HG03095 (cell line): ENCODE data around the gene PNLIPRP2.

Experiments used
- ATAC-seq: cut with Tn5 transposase; IDR thresholded peaks from one replicate; pipeline ENCODE4 v1.9.1; 2021; ENCODE audit warnings: moderate library complexity; ENCODE audit not compliant: unreplicated experiment

PNLIPRP2 gene

DNA sequence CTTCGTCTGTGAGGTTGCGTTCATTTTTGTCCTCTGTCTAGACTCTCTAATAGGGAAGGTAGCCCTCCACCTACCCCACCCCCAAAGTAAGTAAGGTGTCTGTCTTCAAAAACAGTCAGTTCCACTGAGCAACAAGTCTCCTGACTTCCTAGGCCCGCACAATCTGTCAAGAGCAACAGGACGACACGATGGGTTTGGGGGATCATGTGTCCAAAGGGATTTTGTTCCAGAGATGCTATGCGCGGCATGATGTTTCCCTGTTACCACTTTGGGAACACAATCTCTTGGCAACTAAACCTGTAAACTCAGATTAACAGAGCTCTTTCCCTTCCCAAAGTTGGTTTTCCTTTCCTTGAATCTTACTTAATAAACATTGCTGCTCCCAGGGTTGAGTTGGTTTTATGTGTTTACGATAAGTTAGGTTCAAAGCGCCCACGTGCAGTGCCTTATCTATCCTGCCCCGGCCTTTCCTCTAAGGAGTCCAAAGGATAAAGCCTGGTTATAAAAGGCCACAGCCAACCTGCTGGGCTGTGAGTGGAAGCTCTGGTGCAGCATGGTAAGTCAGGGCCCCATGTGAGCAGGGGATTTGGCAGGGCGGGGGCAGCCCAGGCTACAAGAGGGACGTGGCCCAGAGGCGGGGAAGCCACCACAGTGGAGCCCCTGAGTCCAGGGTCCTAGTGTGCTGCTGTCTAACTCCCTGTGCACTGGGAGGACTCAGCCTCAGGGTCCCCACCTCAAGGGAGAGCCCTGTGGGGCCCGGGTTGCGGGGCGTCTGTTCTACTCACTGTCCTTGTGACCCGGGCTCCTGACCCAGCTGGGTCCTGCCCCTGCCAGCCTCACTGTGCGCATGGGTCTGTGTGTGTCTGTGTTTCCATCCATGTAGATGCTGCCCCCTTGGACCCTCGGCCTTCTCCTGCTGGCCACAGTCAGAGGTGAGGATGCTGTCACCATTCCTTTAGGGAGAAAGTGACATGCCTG is at the start of gene PNLIPRP2:
PNLIPRP2 (plus strand) TSS at position 531 of the 978 bp plus-strand sequence.
- ATAC-seq, result no peak

DNA sequence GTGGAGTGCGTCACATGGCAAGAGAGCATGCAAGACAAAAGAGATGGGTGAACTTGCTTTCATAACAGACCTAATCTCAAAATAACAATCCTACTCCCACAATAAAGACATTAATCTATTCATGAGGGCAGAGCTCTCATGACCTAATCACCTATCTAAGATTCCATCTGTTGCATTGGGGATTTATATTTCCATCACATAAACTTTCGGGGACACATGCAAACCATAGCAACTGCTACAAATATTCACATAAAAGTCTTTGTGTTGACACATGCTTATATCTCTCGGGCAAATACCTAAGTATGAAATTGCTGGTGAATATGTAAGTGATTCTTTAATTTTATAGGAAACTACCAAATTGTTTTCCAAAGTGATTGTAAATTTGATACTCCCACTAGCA is 46.0 kb upstream of the PNLIPRP2 start:
- ATAC-seq, result no peak

DNA sequence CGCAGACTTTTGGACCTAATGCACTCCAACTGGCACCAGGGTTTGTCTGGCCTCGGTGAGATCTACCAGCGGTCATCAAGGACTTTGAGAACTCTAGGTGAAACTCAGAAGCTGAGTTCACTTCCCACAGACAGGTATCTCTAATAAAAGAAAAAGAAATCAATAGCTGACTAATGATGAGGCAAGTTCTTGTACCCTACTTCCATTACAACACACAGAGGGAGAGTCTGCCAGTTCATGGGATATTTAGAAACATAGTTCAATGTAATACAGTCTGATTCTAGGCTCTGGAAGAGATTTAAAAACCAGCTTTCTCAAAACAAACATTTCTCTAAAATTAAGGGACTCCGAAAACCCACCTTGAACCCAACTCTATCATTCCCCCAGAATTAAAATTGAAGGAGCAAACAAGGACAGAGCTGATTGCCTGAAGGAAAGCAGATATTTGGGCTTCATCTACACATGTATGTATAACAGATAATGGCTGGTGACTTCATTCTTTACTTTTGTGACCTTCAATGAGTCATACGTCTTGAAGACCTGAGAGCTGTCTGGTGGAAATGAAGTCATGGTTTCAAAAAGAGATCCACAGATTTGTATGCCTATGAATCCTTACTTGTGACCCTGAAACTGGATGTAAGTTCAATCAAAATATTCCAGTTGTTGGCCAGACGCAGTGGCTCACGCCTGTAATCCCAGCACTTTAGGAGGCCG is 32.7 kb upstream of the PNLIPRP2 start:
- no peak for ATAC-seq

DNA sequence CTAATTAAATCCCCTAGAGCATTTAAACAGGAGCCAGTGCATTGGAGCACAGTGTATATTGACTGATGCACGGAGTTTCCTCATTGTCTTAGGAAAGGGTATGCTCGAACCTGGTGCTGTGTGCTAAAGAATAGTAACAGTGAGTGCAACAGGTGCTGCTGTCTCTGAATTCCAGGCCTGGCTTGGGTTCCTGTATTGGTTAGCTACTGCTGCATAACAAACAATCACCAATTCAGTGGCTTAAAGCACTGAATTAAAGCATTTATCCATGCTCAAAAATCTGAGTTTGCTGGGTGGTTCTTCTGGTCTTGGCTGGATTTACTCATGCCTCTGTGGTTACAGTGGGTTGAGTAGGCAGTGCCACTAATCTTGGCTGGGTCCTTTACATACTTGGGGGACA is 31.8 kb upstream of the PNLIPRP2 start:
- ATAC-seq, result no peak

DNA sequence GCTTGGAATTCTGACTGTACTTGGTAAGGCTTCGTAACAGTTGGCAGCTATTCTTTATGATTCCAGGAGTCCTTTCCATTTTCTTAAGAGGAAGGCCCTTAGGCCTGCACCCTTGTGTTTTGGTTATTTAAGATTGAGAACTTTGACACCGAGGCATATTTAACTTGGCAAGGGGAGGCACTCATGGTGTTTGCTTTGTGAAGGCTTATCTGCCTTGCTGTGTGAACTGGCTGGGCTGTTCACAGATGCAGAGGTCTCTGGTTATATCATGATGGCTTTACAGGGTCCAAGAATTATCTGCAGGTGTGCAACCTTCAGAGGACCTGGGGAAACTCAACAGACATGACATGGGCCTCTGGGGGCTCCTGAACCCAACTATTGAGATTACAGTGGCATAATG is 30.8 kb upstream of the PNLIPRP2 start:
- ATAC-seq, result no peak

DNA sequence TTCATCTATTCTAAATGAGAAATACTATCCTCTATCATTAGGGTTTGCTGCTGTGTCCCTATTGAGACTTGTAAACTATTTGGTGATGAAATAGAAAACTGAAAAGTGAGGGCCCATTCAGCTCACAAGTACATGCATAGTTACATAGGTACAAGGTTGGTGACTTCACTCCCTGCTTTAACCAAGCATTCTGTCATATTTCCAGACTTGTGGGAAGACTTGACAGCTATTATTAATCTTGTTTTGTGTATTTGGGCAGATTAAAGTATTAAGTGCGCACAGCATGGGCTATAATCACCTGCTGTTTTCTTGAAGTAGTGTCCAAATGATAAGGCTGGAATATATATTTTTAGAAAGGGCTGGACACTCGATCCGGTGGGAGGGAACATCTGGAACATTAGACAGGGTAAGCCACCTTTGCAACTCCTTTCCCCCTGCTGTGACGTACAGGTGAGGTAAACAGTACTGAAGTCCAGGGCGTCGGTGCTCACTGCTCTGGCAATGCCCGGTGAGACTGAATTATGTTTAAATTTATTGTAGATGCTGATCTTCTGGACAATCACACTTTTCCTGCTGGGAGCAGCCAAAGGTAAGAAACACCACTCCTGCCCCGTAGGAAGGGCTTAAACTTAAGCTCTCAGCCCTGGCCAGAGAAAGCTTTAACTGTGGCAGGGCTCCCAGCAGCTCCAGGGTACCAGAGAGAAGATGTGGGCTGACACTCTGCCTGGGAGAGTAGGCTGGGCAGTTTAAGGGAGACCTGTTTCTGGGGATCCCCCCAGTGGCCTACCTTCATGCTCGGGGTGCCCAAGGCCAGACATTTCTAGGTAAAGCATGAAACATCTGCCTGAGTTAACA is 29.9 kb upstream of the PNLIPRP2 start, which contains the start of gene PNLIPRP1:
PNLIPRP1 (plus strand) TSS at position 370 of the 855 bp plus-strand sequence; CDS start at position 541, 171 bp downstream.
- no peak for ATAC-seq

DNA sequence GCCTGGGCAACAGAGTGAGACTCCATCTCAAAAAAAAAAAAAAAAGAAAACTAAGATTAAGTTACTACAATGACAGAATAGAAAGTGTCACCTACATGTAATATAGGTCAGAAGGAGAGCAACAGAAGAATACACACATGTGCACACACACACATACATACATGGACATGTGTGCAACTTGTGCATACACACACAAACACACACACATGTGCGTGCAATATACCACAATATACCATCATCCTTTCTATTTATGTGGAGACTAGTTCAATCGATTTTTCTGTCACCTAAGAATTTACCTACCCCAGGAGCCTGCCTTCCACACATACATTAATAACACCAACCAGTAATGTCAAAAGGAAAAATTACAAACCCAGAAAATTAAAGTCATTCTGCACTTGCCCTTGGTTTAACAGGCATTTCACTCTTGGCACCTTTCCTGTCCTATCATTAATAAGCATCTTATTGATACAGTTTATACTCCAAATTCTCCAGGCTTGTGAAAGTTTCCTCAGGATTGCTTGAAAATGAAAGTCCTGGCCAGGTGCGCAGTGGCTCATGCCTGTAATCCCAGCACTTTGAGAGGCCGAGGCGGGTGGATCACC is 27.5 kb upstream of the PNLIPRP2 start:
- no peak for ATAC-seq

DNA sequence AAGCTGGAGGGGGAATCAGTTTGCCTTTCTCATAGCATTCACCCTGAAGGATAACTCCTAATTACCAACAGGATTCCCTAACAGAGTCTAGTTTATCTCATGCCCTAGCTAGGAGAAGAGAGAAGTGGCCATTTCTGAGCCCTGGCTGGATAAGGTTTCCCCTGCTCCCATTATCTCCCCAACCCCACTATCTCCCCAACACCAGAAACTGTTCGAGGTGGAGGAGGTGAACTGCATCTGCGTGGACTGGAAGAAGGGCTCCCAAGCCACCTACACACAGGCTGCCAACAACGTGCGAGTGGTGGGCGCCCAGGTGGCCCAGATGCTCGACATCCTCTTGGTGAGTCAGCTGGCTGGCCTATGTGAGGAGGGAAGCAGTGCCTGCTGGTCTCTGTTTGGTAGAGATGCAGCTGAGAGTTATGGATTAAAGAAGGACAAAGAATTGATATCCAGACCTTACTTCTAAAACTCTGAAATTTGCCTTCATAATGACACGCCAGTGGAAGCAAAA is 26.2 kb upstream of the PNLIPRP2 start:
- ATAC-seq, result no peak

DNA sequence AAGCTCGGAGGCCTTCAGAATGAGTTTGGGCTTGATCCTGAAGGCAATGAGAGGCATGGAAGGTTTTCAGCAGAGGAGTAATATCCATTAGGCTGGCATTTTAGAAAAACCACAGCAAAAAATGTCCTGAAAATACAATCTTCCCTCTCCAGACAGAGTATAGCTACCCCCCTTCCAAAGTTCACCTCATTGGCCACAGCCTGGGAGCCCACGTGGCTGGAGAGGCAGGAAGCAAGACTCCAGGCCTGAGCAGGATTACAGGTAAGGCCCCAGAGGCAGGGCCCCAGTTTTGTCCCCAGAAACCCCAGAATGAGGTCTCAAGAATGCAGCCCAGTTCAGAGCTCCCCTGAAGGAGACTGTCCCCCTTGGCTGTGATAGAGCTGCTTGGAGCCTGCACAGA is 24.7 kb upstream of the PNLIPRP2 start:
- no peak for ATAC-seq

DNA sequence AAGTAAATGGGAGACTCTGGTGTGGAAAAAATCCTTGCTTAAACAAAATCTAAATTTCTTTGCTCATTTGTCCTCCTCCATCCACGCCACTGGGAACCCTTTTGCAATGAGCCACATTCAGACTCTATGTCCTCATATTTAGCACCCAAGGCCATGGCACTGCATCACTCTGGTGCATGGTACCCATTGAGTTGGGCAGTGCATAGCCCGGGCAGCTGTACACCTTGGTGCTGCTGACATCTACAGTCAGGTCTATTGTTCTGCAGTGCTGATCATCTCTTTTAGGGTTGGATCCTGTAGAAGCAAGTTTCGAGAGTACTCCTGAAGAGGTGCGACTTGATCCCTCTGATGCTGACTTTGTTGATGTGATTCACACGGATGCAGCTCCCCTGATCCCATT is 23.2 kb upstream of the PNLIPRP2 start:
- ATAC-seq, result no peak

DNA sequence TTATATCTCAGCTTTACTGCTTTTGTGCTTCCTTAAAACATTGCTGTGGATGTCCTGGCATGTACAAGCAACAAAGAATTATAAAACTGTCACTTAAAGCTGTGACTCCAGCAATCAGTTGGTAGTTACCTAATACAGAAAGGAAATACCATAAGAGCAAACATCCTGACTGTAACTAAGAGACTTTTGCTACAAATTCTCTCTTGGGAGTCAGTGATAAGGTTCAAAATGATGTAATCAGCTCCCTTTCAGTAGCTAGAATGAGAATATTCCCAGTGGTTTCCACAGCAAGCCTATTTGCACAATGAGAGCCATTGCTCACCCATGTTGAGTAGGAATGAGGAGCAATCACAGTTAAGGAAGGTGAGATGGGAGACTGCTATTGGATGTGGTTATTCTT is 22.4 kb upstream of the PNLIPRP2 start:
- ATAC-seq, result no peak

DNA sequence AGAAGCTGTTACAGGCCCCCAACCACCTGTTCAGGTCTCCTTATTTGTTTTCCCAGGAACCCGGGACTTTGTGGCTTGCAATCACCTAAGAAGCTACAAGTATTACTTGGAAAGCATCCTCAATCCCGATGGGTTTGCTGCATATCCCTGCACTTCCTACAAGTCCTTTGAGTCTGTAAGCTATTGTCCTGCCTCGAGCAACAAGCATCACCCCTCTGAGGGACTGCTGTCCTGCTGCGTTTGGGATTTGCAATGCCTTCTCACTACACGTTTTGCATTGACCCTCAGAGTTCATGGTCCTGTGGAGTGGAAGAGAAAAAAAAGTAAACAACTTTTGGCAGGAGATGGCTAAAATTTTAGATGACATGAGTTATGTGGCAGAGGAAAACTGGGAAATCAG is 20.8 kb upstream of the PNLIPRP2 start:
- no peak for ATAC-seq

DNA sequence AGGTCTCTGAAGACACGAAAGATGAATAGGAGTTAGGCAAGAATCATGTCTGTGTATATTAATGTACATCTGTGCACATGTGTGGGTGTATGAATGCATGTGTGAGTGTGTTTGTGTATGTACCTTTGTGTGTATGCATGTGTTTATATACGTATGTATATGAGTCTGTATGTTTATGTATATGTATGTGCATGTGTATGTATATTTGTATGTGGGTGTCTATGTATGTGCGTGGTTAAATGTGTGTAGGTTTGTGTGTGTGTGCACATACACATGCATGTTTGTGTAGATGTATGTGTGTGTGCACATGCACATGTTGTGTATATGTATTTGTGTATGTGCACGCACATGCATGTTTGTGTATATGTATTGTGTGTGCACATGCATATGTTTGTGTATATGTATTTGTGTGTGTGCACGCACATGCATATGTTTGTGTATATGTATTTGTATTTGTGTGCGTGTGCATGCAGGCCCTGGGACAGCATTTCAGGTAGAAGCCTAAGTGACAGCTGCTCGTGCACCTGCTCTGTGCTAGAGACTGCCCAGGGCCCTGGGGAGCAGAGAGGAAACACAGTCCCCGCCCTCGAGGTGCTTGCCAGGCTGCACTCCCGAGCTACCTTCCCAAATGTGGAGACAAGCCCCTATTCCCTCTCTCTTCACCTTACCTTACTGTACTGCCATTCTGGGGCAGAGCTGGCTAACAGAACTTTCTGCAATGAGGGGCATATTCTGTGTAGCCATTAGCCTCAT is 17.9 kb upstream of the PNLIPRP2 start:
- ATAC-seq, result no peak

DNA sequence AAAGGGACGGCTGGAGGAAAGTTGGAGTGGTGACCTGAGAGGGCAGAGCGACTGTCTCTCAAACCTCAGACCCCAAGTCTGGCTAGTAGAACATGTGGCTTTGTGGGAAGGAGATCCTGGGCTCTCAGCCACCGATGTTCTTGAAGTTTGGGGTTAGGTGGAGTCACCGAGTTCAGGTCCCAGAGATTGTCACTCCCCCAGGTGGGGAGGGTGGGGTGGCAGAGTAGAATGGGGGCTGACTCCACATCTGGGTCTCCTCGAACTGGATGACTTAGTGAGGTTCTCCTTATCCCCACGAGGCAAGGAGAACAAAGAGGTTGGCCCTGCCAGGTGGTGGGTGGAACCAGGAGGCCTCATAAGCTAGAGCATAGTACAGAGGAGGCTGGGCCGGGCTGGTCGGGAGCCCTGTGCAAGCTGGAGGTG is 14.7 kb upstream of the PNLIPRP2 start:
- no peak for ATAC-seq

DNA sequence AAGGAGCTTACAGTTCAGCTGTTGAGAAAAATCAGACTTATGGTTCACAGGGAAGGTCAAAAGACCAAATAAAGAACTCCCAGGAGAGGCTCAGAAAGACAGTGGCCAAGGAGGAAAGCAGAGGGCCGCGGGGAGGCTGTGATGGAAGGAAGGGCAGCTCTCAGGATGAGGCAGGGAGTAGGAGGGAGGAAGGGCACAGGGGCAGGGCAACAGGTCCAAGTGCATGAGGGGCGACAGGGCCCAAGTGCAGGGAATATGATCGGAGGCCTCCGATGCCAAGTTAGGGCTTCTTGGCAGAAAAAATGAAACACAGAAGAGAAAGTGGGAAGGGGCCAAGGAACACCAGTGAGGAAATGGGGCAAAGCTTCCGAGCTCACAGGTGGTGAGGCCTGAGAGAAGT is 13.4 kb upstream of the PNLIPRP2 start:
- ATAC-seq, result no peak

DNA sequence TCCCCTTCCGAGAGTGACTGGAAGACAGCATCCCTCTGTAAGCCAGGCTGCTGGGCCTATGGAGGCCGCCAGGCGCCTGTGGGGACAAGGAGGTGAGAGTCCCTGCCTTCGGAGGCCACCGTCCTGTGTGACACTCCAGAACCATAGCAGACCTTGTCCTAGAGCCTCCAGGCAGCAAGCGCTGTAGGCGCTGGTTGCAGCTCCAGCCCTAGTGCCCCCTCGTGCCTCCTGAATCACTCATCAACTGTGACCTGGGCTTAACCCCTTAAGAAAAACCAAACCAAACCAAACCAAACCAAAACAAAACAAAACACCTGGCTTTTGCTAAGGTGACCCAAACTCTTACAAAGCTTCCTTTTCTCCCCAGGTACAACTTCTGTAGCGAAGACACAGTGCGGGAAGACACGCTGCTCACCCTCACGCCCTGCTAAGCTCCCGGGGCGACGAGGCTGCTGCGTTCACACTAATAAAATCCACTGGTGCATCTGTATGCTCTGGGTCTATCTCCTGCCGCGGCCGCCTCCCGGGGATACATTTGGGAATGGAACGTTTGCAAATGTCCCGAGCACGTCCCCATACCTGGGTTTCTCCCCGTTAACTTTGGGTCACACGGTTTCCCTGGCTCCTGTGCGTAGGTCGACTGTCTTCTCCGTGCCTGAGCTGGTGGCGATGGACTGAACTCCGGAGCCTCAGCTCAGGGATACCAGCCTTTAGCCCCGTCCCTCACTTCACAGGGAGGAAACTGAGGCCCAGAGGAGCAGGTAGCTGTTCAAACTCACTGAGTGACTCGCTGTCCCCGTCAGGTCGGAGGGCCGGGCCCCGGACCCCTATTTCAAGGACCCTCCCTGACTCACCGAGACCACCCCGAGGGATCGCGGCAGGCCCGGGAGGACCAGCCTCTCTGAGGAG is 11.8 kb upstream of the PNLIPRP2 start:
- no peak for ATAC-seq

DNA sequence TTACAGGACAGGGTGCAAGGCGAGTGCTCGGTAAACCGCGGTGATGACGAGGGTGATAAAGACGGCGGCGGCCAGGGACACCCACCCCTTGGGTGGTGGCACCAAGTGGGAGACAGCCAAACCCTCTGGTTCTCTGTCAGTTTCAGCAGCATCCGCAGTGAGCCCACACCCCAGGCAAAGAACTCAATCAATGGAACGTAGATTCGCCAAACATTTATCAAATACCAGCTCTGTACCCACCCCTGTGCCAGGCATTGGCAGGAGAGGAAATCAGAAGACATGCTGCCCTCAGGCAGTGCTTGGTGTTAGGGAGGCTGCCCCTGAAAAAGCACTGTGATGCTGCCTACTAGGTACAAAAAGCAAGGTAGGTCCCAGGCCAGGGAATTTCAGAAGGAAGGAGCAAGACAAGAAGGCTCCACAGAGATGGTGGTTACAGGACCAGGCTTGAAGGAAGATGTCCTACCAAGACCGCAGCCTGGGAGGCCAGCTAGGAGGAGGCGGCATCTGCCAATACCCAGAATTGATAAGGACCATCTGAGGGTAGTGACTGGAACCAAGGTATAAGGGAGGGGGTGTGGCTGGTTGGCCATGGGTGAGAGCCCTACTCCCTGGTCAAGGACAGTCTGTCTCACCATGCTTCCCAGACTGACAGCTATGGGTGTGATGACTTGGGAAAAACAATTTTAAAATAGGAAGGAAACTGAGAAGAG is 10.2 kb upstream of the PNLIPRP2 start:
- no peak for ATAC-seq

DNA sequence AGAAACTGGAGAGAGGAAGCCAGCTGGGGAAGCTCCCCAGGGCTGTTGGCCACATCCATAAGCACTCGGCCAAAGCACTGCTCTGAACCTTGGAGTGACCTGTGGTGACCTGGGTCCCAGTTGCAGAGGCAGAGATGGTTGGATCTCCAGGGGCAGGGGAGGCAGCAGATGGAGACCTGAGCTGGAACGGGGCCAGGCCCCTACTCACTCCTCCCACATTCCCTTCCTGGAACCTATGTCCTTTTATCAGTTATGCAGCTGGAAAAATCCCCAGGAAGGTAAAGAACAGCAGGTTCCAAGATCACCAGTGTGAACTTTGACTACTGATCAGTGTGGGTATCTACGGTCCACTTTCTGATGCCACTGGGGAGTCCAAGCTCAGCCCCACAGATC is 9.6 kb upstream of the PNLIPRP2 start:
- no peak for ATAC-seq
